Measurements from ENCODE around the gene CKAP5.

Gene CKAP5

GRCh38 chr11:46761807-46762206 lies 84.3 kb downstream of the CKAP5 start:
- DNase-seq, result no peak

GRCh38 chr11:46760429-46761128 lies 85.5 kb downstream of the CKAP5 start:
- no peak for DNase-seq

- no peak for DNase-seq
Observed at GRCh38 chr11:46759196-46759595, 86.9 kb downstream of the CKAP5 start.

GRCh38 chr11:46755962-46756361 lies 90.1 kb downstream of the CKAP5 start:
- DNase-seq, result no peak

GRCh38 chr11:46747150-46747549 lies 98.9 kb downstream of the CKAP5 start:
- DNase-seq, result no peak

- DNase-seq, result no peak
Observed at GRCh38 chr11:46745995-46746394, 100.1 kb downstream of the CKAP5 start.

- no peak for DNase-seq
Observed at GRCh38 chr11:46745328-46745727, 100.8 kb downstream of the CKAP5 start.

- no peak for DNase-seq
Observed at GRCh38 chr11:46743693-46744339, 102.3 kb downstream of the CKAP5 start.

- DNase-seq, result no peak
Observed at GRCh38 chr11:46743043-46743442, 103.0 kb downstream of the CKAP5 start.

GRCh38 chr11:46741600-46742484 lies 104.2 kb downstream of the CKAP5 start:
- no peak for DNase-seq

GRCh38 chr11:46738887-46739286 lies 107.2 kb downstream of the CKAP5 start:
- DNase-seq, result no peak

GRCh38 chr11:46737699-46738098 lies 108.4 kb downstream of the CKAP5 start:
- no peak for DNase-seq

GRCh38 chr11:46736615-46737014 lies 109.5 kb downstream of the CKAP5 start:
- DNase-seq, result no peak

GRCh38 chr11:46736146-46736545 lies 109.9 kb downstream of the CKAP5 start:
- DNase-seq, result no peak

GRCh38 chr11:46733234-46733633 lies 112.8 kb downstream of the CKAP5 start:
- DNase-seq, result no peak

- no peak for DNase-seq
Observed at GRCh38 chr11:46731545-46731944, 114.5 kb downstream of the CKAP5 start.

- no peak for DNase-seq
Observed at GRCh38 chr11:46729110-46730027, 116.7 kb downstream of the CKAP5 start.

GRCh38 chr11:46728659-46729040 lies 117.4 kb downstream of the CKAP5 start:
- DNase-seq, result no peak

GRCh38 chr11:46727952-46728658 lies 118.0 kb downstream of the CKAP5 start:
- no peak for DNase-seq

GRCh38 chr11:46726206-46726862 lies 119.7 kb downstream of the CKAP5 start:
- DNase-seq, result no peak

Measured in NCI-H187 (cell line).